CD8-positive, alpha-beta memory T cell (primary cell): ENCODE measurements around the gene TMEM182. TPM values are rescaled to one million over a fixed set of nuclear protein-coding genes. Genes with fewer than 3 reads are reported as not detected.

Source experiments
- CTCF ChIA-PET: fragments of 350-600 bp; sonication (Branson Sonifier 250); formaldehyde crosslinking; loops from one replicate; lab custom pipeline; 2021; ENCODE audit warnings: antibody characterized with exemption; lab: Charles Lee
- POLR2A ChIA-PET: fragments of 350-600 bp; sonication (Branson Sonifier 250); formaldehyde crosslinking; loops from one replicate; lab custom pipeline; 2021; ENCODE audit warnings: antibody characterized with exemption; lab: Charles Lee
- DNase-seq, 5 donors: peaks; one replicate each; pipeline versions ENCODE4 v3.0.0 to v3.0.0-alpha.2; 2020 to 2022; ENCODE audit warnings: mixed read lengths in 1 of 5
- H3K27ac ChIP-seq: one replicate; pipeline ENCODE4 v1.7.0; 2013; ENCODE audit warnings: low read depth, mild to moderate bottlenecking, low read length, moderate library complexity
- H3K27me3 ChIP-seq: 2 replicates; pipeline ENCODE4 v1.7.0; 2013; ENCODE audit warnings: low read length, mild to moderate bottlenecking; ENCODE audit not compliant: insufficient read depth, poor library complexity, severe bottlenecking
- H3K36me3 ChIP-seq: 2 replicates; pipeline ENCODE4 v1.7.0; 2013; ENCODE audit warnings: mild to moderate bottlenecking, low read length, moderate library complexity; ENCODE audit not compliant: insufficient read depth
- H3K4me1 ChIP-seq: 2 replicates; pipeline ENCODE4 v1.7.0; 2013; ENCODE audit warnings: mild to moderate bottlenecking, low read length, moderate library complexity; ENCODE audit not compliant: insufficient read depth
- H3K4me3 ChIP-seq: 2 replicates; pipeline ENCODE4 v1.7.0; 2013; ENCODE audit warnings: mild to moderate bottlenecking, low read length
- H3K9me3 ChIP-seq: 2 replicates; pipeline ENCODE4 v1.7.0; 2013; ENCODE audit warnings: mild to moderate bottlenecking, low read length
- H3K27ac Mint-ChIP-seq, 8 donors: one replicate each; pipeline ENCODE4 v1.8.0; 2020 to 2021; ENCODE audit warnings: mixed read lengths in 8 of 8, mild to moderate bottlenecking in 6 of 8, inconsistent platforms in 3 of 8, moderate library complexity in 3 of 8
- H3K27me3 Mint-ChIP-seq, 2 donors: one replicate each; pipeline ENCODE4 v1.8.0; 2020 to 2021; ENCODE audit warnings: mixed read lengths in 2 of 2, mild to moderate bottlenecking in 1 of 2, moderate library complexity in 1 of 2
- H3K36me3 Mint-ChIP-seq, 3 donors: one replicate each; pipeline ENCODE4 v1.8.0; 2020 to 2021; ENCODE audit warnings: mixed read lengths in 3 of 3, inconsistent platforms in 1 of 3, mild to moderate bottlenecking in 1 of 3
- H3K4me1 Mint-ChIP-seq, 3 donors: one replicate each; pipeline ENCODE4 v1.8.0; 2020 to 2021; ENCODE audit warnings: mixed read lengths in 3 of 3, inconsistent platforms in 1 of 3, mild to moderate bottlenecking in 1 of 3
- H3K4me3 Mint-ChIP-seq, 7 donors: one replicate each; pipeline ENCODE4 v1.8.0; 2020 to 2021; ENCODE audit warnings: mixed read lengths in 7 of 7, mild to moderate bottlenecking in 6 of 7, moderate library complexity in 4 of 7, inconsistent platforms in 2 of 7
- H3K9me3 Mint-ChIP-seq, 5 donors: one replicate each; pipeline ENCODE4 v1.8.0; 2020 to 2022; ENCODE audit warnings: mixed read lengths in 5 of 5, mild to moderate bottlenecking in 3 of 5, moderate library complexity in 2 of 5, inconsistent platforms in 1 of 5
- polyA plus RNA-seq: library from polyadenylated mRNA; unstranded; fragments of 300-500 nt; fragmentation: Illumina TruSeq; gene quantifications from one replicate; pipeline ENCODE4 v1.2.3, GENCODE V29; 2021
- total RNA-seq, 2 experiments: library from RNA; stranded (reverse); gene quantifications; one replicate each; pipeline ENCODE4 v1.2.3, GENCODE V29; 2021

The TMEM182 gene
- total and polyA plus RNA-seq, 3 experiments from 2014 or later, result 3.8 to 4.8 (median 4.6) TPM

DNA sequence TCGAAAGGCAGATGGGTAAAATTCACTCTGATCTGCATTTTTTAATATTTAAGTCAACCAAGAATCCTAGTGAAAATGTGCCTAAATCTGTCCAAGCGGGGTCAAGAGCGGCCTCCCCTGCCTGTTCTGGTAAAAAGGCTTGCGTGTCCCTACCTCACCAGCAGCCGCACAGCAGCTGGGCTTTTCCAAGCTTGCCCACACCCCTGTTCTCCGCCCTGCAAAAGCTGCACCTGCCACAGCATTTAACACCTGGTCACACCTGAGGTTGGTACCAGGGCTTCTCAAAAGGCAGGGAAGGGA, 25.8 kb upstream of the TMEM182 start:
- peak in 1 of 5 donors; percentile 49 for DNase-seq
- no peaks in the 10 kb centered on the region for H3K36me3 ChIP-seq
- Mint-ChIP-seq H3K4me1 (peaks cover 42 to 56% (median 47%) of the 10 kb centered on the region in 3 donors), H3K27me3 (no peaks in the 10 kb centered on the region), H3K4me3 (peak overlapping the region; percentile 96 to 98 (median 97)), H3K36me3 (peaks cover 0 to 21% (median under 1%) of the 10 kb centered on the region in 3 donors), H3K27ac (peak overlapping the region; percentile 84 to 95 (median 92)), H3K9me3 (no peaks in the 10 kb centered on the region)
- peak overlapping the region; percentile 66 for H3K27ac ChIP-seq
- CTCF ChIA-PET, result interaction anchor here (1.2 to 5.4 kb wide), 3 partner anchors 17 to 24 kb away, joined by 3 to 26 read pairs (median 4); no protein-coding TSS in a partner anchor
- peaks cover 32% of the 10 kb centered on the region for H3K4me1 ChIP-seq
- H3K4me3 ChIP-seq, result peak overlapping the region; percentile 86
- no peaks in the 10 kb centered on the region for H3K9me3 ChIP-seq
- POLR2A ChIA-PET, result no interaction called here
- no peaks in the 10 kb centered on the region for H3K27me3 ChIP-seq

DNA sequence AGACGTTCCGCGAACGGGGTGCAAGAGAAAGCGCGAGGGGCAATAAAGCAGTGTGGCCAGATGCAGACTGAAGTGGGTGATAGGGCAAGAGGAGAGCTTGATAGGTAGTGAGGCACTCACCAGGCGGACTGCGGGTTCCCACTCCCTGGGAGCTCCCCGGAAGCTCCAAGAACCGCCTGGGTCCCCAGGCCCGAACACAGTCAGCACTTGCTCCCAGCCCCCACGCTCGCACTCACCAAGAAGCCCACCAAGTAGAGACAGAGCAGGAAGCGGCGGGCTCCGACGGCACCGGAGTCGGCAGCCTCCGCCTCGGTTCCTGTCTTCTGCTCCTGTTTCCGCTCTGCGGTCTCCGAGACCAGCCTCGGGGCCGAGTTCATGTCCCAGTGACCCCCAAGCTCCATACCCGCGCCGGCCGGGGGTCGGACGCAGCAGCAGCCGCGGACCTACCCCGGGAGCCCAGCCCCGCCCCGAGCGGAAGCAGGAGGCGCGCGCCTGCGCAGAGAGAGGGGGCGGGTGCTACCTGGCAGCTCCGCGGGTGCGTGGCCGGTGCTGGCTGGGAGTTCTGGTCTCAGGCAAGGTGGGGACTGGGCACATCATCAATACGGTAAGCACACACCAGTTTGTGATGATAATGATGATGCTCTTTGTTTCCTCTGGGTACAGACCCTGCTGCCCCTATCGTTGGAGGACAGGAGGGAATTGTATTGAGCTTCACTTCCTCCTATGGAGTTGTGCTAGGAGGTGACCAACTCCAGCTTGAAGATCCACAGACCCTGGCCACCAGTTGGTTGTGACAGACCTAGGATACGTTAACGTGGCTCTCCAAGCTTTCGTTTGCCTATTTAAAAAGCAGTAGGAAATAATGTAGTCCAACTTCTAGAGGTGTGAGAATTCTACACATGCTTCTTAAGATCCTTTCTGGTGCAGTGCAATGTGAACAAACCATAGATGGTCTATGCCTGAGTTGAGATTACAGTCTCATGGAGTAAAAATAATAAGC, 25.1 kb upstream of the TMEM182 start:
- no peaks in the 10 kb centered on the region for H3K9me3 ChIP-seq
- H3K9me3 Mint-ChIP-seq, result no peaks in the 10 kb centered on the region
- H3K4me1 ChIP-seq, result peaks cover 32% of the 10 kb centered on the region
- ChIA-PET CTCF (interaction anchor here (1.2 to 5.4 kb wide), 3 partner anchors 16 to 25 kb away, joined by 3 to 26 read pairs (median 4); no protein-coding TSS in a partner anchor), POLR2A (no interaction called here)
- no peaks in the 10 kb centered on the region for H3K27me3 ChIP-seq
- no peaks in the 10 kb centered on the region for H3K36me3 ChIP-seq
- peak overlapping the region; percentile 84 to 95 (median 92) for H3K27ac Mint-ChIP-seq
- H3K36me3 Mint-ChIP-seq, result peaks cover 0 to 16% (median 2%) of the 10 kb centered on the region in 3 donors
- H3K4me1 Mint-ChIP-seq, result peaks cover 42 to 56% (median 47%) of the 10 kb centered on the region in 3 donors
- H3K27me3 Mint-ChIP-seq, result no peaks in the 10 kb centered on the region
- H3K4me3 ChIP-seq, result peak overlapping the region; percentile 86
- peak overlapping the region; percentile 66 for H3K27ac ChIP-seq
- peak overlapping the region; percentile 96 to 98 (median 97) for H3K4me3 Mint-ChIP-seq
- DNase-seq, result peak; percentile 81 to 88 (median 82)

DNA sequence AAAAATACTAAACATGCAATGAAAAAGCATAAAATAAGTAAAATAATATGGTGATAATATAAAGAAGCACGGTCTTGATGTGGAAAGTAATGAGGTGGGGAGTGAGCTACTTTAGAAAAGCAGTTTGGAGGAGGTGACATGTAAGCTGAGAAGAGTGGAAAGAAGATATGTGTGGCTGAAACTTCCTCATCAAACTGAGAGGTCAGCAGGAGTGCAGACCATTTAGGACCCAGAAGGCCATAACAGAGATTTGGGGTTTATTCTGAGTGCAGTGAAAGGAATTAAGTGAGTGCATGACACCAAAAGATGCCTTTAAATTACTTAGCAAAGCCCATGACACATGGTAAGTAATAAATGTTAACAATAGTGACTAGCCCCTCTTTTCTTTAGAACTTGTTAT, 24.4 kb upstream of the TMEM182 start:
- ChIA-PET CTCF (interaction anchor here (1.2 to 5.4 kb wide), 2 partner anchors 16 to 18 kb away, joined by 4 to 26 read pairs; no protein-coding TSS in a partner anchor), POLR2A (no interaction called here)
- Histone ChIP-seq H3K36me3 (no peaks in the 10 kb centered on the region), H3K27me3 (no peaks in the 10 kb centered on the region), H3K4me3 (peak overlapping the region; percentile 86), H3K9me3 (no peaks in the 10 kb centered on the region), H3K27ac (peak overlapping the region; percentile 66), H3K4me1 (peaks cover 32% of the 10 kb centered on the region)
- Mint-ChIP-seq H3K9me3 (no peaks in the 10 kb centered on the region), H3K36me3 (peaks cover under 1 to 11% (median 2%) of the 10 kb centered on the region in 3 donors), H3K4me1 (peaks cover 42 to 56% (median 47%) of the 10 kb centered on the region in 3 donors), H3K4me3 (peak overlapping the region; percentile 96 to 98 (median 97)), H3K27ac (peak overlapping the region in 7 of 8 donors; percentile 86 to 95 (median 91)), H3K27me3 (no peaks in the 10 kb centered on the region)
- no peak for DNase-seq

DNA sequence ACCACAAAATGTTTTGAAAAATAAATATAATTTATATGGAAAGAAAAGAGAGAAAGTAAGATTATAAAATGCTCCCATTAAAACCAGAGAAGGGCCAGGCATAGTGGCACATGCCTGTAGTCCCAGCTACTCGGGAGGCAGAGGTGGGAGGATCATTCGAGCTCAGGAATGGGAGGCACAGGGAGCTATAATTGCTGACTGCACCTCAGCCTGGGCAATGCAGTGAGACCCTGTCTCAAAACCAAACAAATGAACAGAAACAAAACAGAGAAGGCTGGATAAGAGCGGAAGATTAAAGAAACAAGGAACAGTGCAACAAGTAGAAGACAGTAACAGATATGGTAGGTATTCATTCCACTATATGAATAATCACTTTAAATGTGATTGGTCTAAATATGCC, 18.6 kb upstream of the TMEM182 start:
- peaks cover 0 to 8% (median 7%) of the 10 kb centered on the region in 3 donors for H3K36me3 Mint-ChIP-seq

DNA sequence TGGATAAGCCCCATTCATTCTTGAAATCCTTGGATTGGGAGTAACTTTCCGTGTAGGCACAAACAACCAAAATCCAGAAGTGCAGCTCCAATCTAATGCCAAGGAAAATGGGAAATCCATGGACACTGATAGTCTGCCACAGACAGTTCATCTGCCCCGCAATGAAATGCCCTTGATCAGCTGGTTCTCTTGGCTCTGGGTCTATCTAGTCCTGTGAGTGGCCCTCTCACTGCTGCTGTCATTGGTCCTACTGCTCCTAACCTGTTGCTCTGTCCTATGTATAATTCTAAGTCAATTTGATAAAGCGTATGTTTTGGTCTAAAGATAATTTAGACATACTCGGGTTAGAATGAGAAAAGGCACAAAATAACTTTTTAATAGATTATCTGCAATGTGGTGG, 13.7 kb upstream of the TMEM182 start:
- ChIA-PET POLR2A (no interaction called here), CTCF (interaction anchor here (1.3 kb wide), 1 partner anchor 11 kb away, joined by 3 read pairs; no protein-coding TSS in a partner anchor)
- Mint-ChIP-seq H3K27ac (peak overlapping the region in 1 of 8 donors; percentile 55), H3K27me3 (peaks cover 0 to 3% of the 10 kb centered on the region in 2 donors), H3K36me3 (peaks cover 0 to 5% (median 5%) of the 10 kb centered on the region in 3 donors), H3K9me3 (peaks cover 0 to 8% (median 0%) of the 10 kb centered on the region in 5 donors), H3K4me1 (no peaks in the 10 kb centered on the region), H3K4me3 (no peak overlapping the region)
- Histone ChIP-seq H3K4me1 (no peaks in the 10 kb centered on the region), H3K4me3 (no peak overlapping the region), H3K27me3 (no peaks in the 10 kb centered on the region), H3K27ac (no peak overlapping the region), H3K36me3 (no peaks in the 10 kb centered on the region), H3K9me3 (no peaks in the 10 kb centered on the region)
- DNase-seq, result no peak

More for the DNA sequence above, 18.6 kb upstream of the TMEM182 start:
- CTCF ChIA-PET, result interaction anchor here (3.3 kb wide), 1 partner anchor 11 kb away, joined by 13 read pairs; no protein-coding TSS in a partner anchor
- Histone ChIP-seq H3K4me1 (no peaks in the 10 kb centered on the region), H3K36me3 (no peaks in the 10 kb centered on the region), H3K27me3 (no peaks in the 10 kb centered on the region), H3K9me3 (no peaks in the 10 kb centered on the region), H3K27ac (no peak overlapping the region), H3K4me3 (no peak overlapping the region)
- Mint-ChIP-seq H3K9me3 (peaks cover 0 to 8% (median 0%) of the 10 kb centered on the region in 5 donors), H3K4me3 (no peak overlapping the region), H3K27me3 (peaks cover 0 to 3% of the 10 kb centered on the region in 2 donors), H3K27ac (no peak overlapping the region), H3K4me1 (peaks cover 0 to 3% (median 0%) of the 10 kb centered on the region in 3 donors)
- DNase-seq, result no peak
- POLR2A ChIA-PET, result no interaction called here

DNA sequence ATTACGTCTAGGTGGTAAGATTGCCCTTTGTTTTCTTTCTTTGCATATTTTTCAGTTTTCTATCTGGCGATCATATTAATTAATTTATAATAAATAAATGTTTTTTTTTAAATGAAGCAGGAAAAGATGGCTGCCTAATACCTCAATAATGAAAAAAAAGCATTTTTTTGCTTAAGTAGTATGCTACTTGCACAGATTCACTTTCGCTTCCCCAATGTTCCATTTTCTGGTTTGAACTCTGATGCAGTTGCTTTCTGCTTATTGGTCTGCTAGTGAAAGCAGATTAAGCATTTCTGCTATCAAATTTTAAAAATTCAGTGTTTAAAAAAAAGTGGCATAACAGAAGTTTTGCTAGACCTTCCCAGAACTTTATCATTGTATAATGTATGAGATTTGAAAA, 11.9 kb upstream of the TMEM182 start:
- no peak overlapping the region for H3K4me3 ChIP-seq
- H3K9me3 Mint-ChIP-seq, result peaks cover 0 to 5% (median 0%) of the 10 kb centered on the region in 5 donors
- H3K4me1 Mint-ChIP-seq, result no peaks in the 10 kb centered on the region
- CTCF ChIA-PET, result no interaction called here
- no peak overlapping the region for H3K27ac ChIP-seq
- H3K27ac Mint-ChIP-seq, result no peak overlapping the region
- H3K27me3 ChIP-seq, result no peaks in the 10 kb centered on the region
- POLR2A ChIA-PET, result no interaction called here
- no peaks in the 10 kb centered on the region for H3K36me3 ChIP-seq
- H3K4me1 ChIP-seq, result no peaks in the 10 kb centered on the region
- H3K4me3 Mint-ChIP-seq, result no peak overlapping the region
- H3K9me3 ChIP-seq, result no peaks in the 10 kb centered on the region
- H3K27me3 Mint-ChIP-seq, result peaks cover 0 to 3% of the 10 kb centered on the region in 2 donors
- DNase-seq, result no peak
- H3K36me3 Mint-ChIP-seq, result peaks cover 0 to 5% (median 5%) of the 10 kb centered on the region in 3 donors

DNA sequence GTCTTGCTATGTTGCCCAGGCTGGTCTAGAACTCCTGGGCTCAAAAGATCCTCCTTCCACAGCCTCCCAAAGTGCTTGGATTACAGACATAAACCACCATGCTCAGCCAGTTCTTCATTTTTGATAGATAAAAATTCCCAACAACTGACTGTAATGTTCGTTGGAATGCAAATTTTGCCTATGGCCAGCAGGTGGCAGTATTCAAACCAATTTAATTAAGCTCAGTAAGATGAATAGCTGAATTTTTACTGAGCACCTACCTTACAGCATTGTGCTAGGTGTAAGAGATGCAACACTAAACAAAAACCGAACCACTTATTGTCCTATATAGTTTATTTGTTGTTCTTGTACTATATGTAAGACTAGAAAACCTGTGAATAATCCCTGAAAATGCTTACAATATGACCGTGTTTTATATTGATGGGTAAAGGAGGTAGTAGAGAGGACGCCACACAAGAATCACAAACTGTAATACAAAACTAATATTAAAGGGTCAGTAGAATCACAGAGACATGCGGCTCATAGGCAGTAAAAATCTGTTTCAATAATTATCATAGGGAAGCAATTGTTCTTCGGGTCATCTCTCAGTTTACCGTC, 8.2 kb upstream of the TMEM182 start:
- Histone ChIP-seq H3K4me1 (no peaks in the 10 kb centered on the region), H3K27ac (no peak overlapping the region), H3K27me3 (no peaks in the 10 kb centered on the region), H3K9me3 (no peaks in the 10 kb centered on the region), H3K4me3 (no peak overlapping the region), H3K36me3 (no peaks in the 10 kb centered on the region)
- H3K27ac Mint-ChIP-seq, result no peak overlapping the region
- POLR2A ChIA-PET, result no interaction called here
- H3K36me3 Mint-ChIP-seq, result peaks cover 0 to 6% (median 3%) of the 10 kb centered on the region in 3 donors
- no peaks in the 10 kb centered on the region for H3K27me3 Mint-ChIP-seq
- DNase-seq, result peak in 4 of 5 donors; percentile 6 to 52 (median 16)
- H3K9me3 Mint-ChIP-seq, result no peaks in the 10 kb centered on the region
- H3K4me3 Mint-ChIP-seq, result no peak overlapping the region
- H3K4me1 Mint-ChIP-seq, result no peaks in the 10 kb centered on the region
- CTCF ChIA-PET, result interaction anchor here (0.7 to 3.2 kb wide), 9 partner anchors 8 to 55 kb away, joined by 3 to 26 read pairs (median 5); partner anchors contain the start of gene TMEM182
